Measurements from ENCODE around the gene MSH3. TPM values are rescaled to one million over a fixed set of nuclear protein-coding genes. Genes with fewer than 3 reads are reported as not detected.
"Not testable (repeated sequence)": the region's sequence is repeated elsewhere in the genome, so short reads cannot be mapped to it uniquely, and the experiment has no call there.

Gene MSH3
- total RNA-seq, 3 donors from 2014 or later = 14.6 to 15.5 (median 15.1) TPM

DNA sequence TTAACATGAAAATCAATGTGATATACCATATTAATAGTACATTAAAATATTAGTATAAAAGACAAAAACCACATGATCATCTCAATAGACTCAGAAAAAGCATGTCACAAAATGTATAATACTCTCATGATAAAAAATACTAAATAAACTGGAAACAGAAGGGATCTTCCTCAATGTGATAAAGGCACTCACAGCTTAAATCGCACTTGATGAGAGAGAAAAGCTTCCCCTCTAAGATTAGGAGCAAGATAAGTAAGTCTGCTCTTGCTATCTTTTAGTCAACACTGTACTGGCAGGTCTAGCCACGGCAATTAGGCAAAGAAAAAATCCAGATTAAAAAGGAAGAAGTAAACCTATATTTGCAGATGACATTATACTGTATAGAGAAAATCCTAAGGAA lies 21.8 kb upstream of the MSH3 start:
- DNase-seq (no peak), ATAC-seq (no peak)
- H3K36me3 Mint-ChIP-seq (ENCODE audit: insufficient read depth) = peaks cover 16% of the 10 kb centered on the region
- H3K4me3 Mint-ChIP-seq = no peak overlapping the region
- H3K9me3 Mint-ChIP-seq = no peaks in the 10 kb centered on the region
- no peaks in the 10 kb centered on the region for H3K4me1 Mint-ChIP-seq (ENCODE audit: low read depth)
- no peaks in the 10 kb centered on the region for H3K27me3 Mint-ChIP-seq (ENCODE audit: low read depth)

DNA sequence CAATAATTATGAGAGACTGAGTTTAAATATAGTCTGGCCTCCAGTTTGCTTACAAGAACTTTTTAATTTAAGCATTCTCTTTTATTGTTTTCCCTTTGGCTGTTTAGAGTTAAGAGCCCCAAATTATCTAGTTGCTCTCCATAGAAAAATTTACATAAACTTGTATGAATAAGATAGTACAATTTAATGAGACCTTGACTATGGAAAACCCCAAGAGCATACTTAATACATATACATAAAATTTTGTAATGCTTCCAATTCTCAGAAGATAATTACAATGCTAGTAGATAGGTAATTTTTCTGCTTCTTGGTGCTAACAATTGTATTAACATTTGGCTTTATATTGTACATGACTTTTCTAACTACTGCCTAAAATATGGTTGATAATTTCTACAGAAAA lies 20.3 kb upstream of the MSH3 start:
- Mint-ChIP-seq H3K27me3 (ENCODE audit: low read depth) (no peaks in the 10 kb centered on the region), H3K9me3 (no peaks in the 10 kb centered on the region), H3K4me3 (no peak overlapping the region), H3K36me3 (ENCODE audit: insufficient read depth) (peaks cover 25% of the 10 kb centered on the region), H3K4me1 (ENCODE audit: low read depth) (no peaks in the 10 kb centered on the region)
- ATAC-seq = no peak
- no peak for DNase-seq

DNA sequence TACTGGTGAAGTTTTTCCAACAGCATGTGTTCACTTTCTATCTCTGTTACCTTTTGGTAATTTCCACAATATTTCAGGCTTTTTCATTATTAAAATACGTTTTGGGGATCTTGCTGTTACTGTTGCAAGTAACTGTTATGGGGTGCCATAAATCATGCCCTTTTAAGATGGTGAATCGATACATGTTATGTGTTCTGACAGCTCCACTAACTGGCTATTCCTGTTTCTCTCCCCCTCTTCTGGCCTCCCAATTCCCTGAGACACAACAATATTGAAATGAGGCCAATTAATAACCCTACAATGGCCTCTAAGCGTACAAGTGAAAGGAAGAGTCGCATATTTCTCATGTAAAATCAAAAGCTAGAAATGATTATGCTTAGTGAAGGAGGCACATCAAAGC lies 13.1 kb upstream of the MSH3 start:
- no peak for DNase-seq
- Mint-ChIP-seq H3K27me3 (ENCODE audit: low read depth) (no peaks in the 10 kb centered on the region), H3K4me3 (no peak overlapping the region), H3K9me3 (no peaks in the 10 kb centered on the region), H3K4me1 (ENCODE audit: low read depth) (no peaks in the 10 kb centered on the region), H3K36me3 (ENCODE audit: insufficient read depth) (peaks cover 56% of the 10 kb centered on the region)
- ATAC-seq = no peak

DNA sequence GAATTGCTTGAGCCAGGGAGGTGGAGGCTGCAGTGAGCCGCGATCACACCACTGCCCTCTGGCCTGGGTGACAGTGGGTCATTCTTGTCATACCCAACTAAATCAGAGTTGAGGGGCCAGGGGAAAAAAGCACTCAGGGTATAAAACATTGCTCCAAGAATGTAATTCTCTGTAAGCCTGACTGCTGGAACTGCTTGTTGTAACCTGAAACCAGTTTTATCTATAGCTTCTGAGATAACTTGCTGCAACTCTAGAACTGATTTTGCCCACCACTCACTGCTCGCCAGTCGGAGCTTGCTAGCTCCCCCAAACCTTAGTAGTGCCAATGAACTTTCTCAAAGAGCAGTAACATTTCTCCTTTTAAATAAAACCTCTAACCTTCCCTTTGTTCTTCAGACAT lies 9.6 kb upstream of the MSH3 start:
- Mint-ChIP-seq H3K27me3 (ENCODE audit: low read depth) (no peaks in the 10 kb centered on the region), H3K4me3 (no peak overlapping the region), H3K4me1 (ENCODE audit: low read depth) (no peaks in the 10 kb centered on the region)

DNA sequence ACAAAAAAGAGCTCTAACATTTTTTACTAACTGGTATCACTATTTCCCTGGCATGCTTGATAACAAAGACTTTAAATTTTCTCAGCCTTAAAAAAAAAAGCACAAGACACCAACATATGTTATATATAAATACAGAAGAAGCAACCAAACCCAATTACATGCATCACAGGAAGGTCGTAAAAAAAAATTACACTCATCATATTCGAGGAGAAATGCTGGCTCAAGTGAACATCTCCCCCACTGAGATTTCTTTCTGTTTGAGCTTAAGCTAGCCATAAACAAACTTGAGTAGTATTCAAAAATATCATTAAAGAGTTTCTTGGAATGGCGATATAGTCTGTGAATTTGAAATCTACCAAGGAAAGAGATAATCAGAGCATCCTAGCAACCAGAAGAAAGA lies 7.5 kb upstream of the MSH3 start:
- ATAC-seq = no peak
- DNase-seq = no peak
- H3K9me3 Mint-ChIP-seq = no peaks in the 10 kb centered on the region
- H3K4me1 Mint-ChIP-seq (ENCODE audit: low read depth) = no peaks in the 10 kb centered on the region
- no peaks in the 10 kb centered on the region for H3K27me3 Mint-ChIP-seq (ENCODE audit: low read depth)
- peaks cover 37% of the 10 kb centered on the region for H3K36me3 Mint-ChIP-seq (ENCODE audit: insufficient read depth)
- no peak overlapping the region for H3K4me3 Mint-ChIP-seq

More for the DNA sequence above, 9.6 kb upstream of the MSH3 start:
- ATAC-seq = no peak
- peaks cover 49% of the 10 kb centered on the region for H3K36me3 Mint-ChIP-seq (ENCODE audit: insufficient read depth)
- no peak for DNase-seq
- no peaks in the 10 kb centered on the region for H3K9me3 Mint-ChIP-seq

DNA sequence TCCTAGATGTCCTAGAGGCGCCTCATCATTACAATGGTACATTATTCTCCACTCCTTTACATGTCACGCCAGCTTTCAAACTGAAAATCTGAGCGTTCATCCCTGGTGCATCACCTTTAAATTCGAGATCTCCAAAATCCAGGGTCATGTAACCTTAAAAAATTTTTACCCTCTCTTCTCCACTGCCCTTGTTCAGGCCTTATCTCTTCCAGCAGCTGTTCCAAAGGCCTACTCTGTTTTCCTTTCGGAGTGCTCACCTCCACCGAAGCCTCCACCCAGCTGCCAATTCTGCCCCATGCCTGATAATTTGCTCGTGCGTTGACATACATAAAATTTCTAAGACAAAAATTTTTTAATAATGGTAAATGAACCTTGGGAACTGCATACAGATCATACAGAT lies 950 bp upstream of the MSH3 start:
- Mint-ChIP-seq H3K27me3 (ENCODE audit: low read depth) (no peaks in the 10 kb centered on the region), H3K4me1 (ENCODE audit: low read depth) (peaks cover 22% of the 10 kb centered on the region), H3K9me3 (no peaks in the 10 kb centered on the region), H3K4me3 (peak overlapping the region; percentile 85), H3K36me3 (ENCODE audit: insufficient read depth) (peaks cover 16% of the 10 kb centered on the region)
- ATAC-seq = no peak
- no peak for DNase-seq

DNA sequence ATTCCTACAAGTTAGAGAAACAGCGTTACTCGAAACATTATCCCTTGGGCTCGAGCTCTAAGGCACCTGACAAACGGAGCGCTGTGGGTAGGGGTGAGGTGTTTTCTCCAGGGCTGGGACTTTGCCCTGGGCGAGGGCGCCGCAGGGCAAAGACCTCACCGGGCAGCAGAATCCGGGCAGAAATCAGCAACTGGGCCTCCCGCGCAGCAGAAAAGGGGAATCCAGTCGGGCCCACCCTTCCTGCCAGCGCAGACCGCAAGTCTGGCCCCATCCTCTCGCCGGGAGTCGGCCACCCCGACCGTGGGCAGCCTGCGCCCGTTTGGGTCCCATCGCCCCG lies 430 bp upstream of the MSH3 start:
- H3K9me3 Mint-ChIP-seq = no peaks in the 10 kb centered on the region
- H3K4me1 Mint-ChIP-seq (ENCODE audit: low read depth) = peaks cover 22% of the 10 kb centered on the region
- DNase-seq = no peak
- peak overlapping the region; percentile 85 for H3K4me3 Mint-ChIP-seq
- H3K36me3 Mint-ChIP-seq (ENCODE audit: insufficient read depth) = peaks cover 16% of the 10 kb centered on the region
- ATAC-seq = peak in 1 of 2 donors; percentile 0
- H3K27me3 Mint-ChIP-seq (ENCODE audit: low read depth) = no peaks in the 10 kb centered on the region

DNA sequence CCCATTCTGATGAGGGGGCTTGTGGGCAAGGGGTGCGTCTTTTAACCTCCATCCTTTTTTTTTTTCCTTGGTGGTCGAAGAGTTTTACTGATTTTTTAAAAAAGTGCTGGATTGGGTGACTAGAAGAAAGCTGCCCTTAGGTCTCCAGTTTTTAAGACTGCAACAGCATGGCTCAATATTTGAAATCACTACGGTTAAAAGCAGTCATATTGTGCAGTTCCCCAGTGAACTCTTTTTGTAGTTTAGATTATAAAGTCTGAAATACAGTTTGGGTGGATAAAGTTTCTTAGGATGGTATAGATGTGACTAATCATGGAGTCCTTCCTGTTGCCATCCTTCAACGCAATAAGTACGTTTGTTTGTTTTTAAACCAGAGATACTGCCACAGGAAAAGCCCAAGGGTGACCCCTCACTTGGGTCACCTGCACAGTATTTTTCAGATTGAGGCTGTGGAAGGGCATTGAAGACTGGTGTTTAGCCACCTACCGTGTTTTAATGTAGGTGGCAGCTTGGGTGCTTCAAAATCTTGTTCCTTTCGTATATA lies 851 bp downstream of the MSH3 start:
- Mint-ChIP-seq H3K36me3 (ENCODE audit: insufficient read depth) (peaks cover 26% of the 10 kb centered on the region), H3K4me1 (ENCODE audit: low read depth) (peaks cover 22% of the 10 kb centered on the region), H3K9me3 (no peaks in the 10 kb centered on the region), H3K4me3 (peak overlapping the region; percentile 85), H3K27me3 (ENCODE audit: low read depth) (no peaks in the 10 kb centered on the region)
- DNase-seq (no peak), ATAC-seq (no peak)

DNA sequence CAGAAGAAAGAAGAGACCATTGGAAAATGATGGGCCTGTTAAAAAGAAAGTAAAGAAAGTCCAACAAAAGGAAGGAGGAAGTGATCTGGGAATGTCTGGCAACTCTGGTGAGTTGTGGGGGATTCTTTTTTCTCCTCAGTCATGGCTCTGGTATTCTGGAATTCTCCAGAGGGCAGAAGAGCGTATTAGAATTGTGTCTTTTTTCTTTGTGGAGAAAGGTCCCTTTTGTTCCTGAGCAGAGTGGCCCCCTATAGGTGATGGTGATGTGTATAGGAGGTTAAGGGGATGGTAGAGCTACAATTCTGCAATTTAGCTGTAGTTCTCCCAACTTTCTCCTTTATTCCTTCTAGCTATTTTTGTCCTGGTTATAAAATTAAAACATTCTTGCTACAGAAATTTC lies 2.0 kb downstream of the MSH3 start:
- Mint-ChIP-seq H3K36me3 (ENCODE audit: insufficient read depth) (peaks cover 34% of the 10 kb centered on the region), H3K27me3 (ENCODE audit: low read depth) (no peaks in the 10 kb centered on the region), H3K4me1 (ENCODE audit: low read depth) (peaks cover 26% of the 10 kb centered on the region), H3K9me3 (no peaks in the 10 kb centered on the region), H3K4me3 (peak overlapping the region; percentile 85)
- DNase-seq (no peak), ATAC-seq (no peak)

DNA sequence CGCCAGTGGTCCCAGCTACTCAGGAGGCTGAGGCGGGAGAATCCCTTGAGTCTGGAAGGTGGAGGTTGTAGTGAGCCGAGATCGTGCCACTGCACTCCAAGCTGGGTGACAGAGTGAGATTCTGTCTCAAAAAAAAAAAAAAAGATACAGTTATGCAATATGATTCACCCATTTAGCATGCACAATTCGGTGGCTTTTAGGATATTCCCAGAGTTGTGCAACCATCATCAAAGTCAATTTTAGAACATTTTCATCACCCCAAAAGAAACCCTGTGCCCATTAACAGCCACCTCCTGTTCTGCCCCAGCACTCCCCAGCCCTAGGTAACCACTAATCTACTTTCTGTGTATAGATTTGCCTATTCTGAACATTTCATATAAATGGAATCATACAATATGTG lies 4.7 kb downstream of the MSH3 start:
- no peaks in the 10 kb centered on the region for H3K9me3 Mint-ChIP-seq
- ATAC-seq (no peak), DNase-seq (no peak)
- H3K27me3 Mint-ChIP-seq (ENCODE audit: low read depth) = no peaks in the 10 kb centered on the region
- peaks cover 26% of the 10 kb centered on the region for H3K4me1 Mint-ChIP-seq (ENCODE audit: low read depth)
- H3K36me3 Mint-ChIP-seq (ENCODE audit: insufficient read depth) = peaks cover 34% of the 10 kb centered on the region
- H3K4me3 Mint-ChIP-seq = no peak overlapping the region

DNA sequence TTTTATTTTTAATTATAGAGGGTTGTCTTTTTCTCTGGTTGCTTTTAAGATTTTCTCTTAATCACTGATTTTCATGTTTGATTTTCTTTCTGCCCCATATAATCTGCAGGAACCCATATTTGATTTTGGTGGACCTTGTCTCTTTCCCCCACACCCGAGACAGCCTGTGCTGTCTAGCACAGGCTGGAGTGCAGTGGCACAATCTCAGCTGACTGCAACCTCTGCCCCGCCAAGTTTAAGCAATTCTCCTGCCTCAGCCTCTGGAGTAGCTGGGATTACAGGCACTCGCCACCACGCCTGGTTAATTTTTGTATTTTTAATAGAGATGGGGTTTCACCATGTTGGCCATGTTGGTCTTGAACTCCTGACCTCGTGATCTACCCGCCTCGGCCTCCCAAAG lies 6.2 kb downstream of the MSH3 start:
- Mint-ChIP-seq H3K36me3 (ENCODE audit: insufficient read depth) (peaks cover 40% of the 10 kb centered on the region), H3K4me1 (ENCODE audit: low read depth) (peaks cover 34% of the 10 kb centered on the region)
- not testable (repeated sequence) for DNase-seq; H3K9me3 Mint-ChIP-seq; H3K27me3 Mint-ChIP-seq (ENCODE audit: low read depth); ATAC-seq; H3K4me3 Mint-ChIP-seq

DNA sequence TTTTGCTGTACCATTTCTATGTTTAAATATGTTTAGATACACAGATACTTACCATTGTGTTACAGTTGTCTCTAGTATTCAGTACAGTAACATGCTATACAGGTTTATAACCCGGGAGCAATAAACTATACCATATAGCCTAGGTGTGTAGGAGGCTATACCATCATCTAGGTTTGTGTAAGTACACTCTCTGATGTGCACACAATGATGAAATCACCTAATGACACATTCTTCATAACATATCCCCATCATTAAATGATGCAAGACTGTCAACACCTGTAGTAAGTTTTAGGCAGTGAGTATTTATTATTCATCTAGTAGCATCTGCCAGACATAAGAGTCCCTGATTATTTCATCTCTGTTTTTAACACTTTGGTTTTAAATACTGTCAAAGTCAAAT lies 7.7 kb downstream of the MSH3 start:
- Mint-ChIP-seq H3K36me3 (ENCODE audit: insufficient read depth) (peaks cover 41% of the 10 kb centered on the region), H3K4me1 (ENCODE audit: low read depth) (peaks cover 28% of the 10 kb centered on the region), H3K27me3 (ENCODE audit: low read depth) (no peaks in the 10 kb centered on the region), H3K9me3 (no peaks in the 10 kb centered on the region), H3K4me3 (no peak overlapping the region)
- ATAC-seq = peak in 1 of 2 donors; percentile 56
- DNase-seq = no peak

DNA sequence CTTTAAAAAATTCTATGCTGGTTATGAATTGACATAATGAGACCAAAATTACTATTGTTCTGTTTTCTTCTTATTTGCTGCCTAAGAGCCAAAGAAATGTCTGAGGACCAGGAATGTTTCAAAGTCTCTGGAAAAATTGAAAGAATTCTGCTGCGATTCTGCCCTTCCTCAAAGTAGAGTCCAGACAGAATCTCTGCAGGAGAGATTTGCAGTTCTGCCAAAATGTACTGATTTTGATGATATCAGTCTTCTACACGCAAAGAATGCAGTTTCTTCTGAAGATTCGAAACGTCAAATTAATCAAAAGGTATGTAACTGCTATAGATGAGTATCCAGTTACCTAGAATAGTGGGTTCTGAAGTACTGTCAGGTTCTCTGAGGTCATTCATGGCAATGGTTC lies 10.6 kb downstream of the MSH3 start:
- Mint-ChIP-seq H3K4me1 (ENCODE audit: low read depth) (peaks cover 31% of the 10 kb centered on the region), H3K36me3 (ENCODE audit: insufficient read depth) (peaks cover 34% of the 10 kb centered on the region), H3K27me3 (ENCODE audit: low read depth) (no peaks in the 10 kb centered on the region)

DNA sequence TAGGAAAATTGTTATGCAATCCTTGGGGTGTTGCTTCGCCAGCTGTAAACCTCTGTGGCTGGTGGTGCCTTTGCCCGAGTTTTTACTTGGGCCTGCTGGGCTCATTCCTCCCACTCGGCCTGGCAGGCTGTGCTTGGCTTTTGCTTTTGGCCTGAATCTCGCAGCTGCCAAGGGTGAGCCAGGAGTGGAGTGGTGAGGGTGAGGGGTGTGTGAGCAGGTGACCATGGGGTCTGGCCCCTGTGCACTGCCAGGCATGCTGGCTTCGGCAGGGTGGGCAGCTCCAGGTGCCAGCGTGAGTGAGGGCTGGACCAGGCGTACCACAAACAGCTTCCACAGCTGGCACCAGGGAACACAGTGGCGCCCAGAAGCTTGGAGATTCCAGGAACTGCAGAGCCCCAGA lies 12.9 kb downstream of the MSH3 start:
- H3K27me3 Mint-ChIP-seq (ENCODE audit: low read depth) = no peaks in the 10 kb centered on the region
- DNase-seq (no peak), ATAC-seq (no peak)
- H3K4me1 Mint-ChIP-seq (ENCODE audit: low read depth) = peaks cover 26% of the 10 kb centered on the region
- peaks cover 33% of the 10 kb centered on the region for H3K36me3 Mint-ChIP-seq (ENCODE audit: insufficient read depth)
- H3K9me3 Mint-ChIP-seq = no peaks in the 10 kb centered on the region
- no peak overlapping the region for H3K4me3 Mint-ChIP-seq

More for the DNA sequence above, 10.6 kb downstream of the MSH3 start:
- no peaks in the 10 kb centered on the region for H3K9me3 Mint-ChIP-seq
- DNase-seq (no peak), ATAC-seq (no peak)
- no peak overlapping the region for H3K4me3 Mint-ChIP-seq

DNA sequence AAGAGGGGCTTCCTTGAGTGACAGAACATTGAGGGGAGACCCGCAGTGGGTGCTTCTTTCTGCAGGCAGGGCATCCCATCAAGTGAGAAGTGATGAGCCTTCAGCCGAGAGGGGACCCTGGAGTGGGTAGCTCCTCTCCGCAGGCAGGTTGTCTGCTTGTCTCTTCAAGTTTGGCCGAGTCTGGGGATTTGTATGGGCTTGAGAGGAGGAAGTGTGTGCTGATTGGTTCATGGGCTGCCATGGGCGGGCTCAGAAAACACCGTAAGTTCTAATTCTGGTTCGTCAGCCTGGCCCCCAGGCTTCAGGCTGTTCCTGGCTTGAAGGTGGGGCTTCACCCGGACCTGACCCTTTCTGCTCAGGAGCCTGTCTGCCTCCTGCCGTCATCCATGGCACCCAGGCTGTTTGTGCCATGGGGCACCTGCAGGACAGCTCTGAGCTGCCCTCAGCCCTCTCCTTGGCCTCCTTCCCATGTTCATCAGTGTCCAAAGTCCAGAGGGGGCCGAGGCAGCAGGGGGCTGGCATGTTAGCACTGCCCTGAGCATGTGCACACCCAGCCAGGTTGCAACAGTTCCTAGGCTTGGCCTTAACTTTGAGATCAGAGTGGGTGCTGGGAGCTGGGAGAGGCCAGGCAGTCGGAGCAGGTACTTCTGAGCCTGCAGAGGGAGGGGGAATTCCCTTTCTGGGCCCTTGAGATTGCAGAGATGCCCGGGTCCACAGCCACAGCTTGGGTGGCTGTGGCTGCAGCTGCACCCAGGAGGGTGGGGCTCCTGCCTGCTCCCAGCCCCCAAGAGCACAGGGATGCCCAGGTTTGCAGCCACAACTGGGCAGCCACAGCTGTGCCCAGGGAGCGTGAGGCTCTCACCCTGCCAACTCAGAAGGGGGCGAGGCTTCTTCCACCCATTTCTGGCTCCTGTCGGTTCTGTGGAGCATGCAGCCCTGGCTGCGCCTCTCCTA lies 13.8 kb downstream of the MSH3 start:
- DNase-seq (no peak), ATAC-seq (peak in 1 of 2 donors; percentile 23)
- Mint-ChIP-seq H3K36me3 (ENCODE audit: insufficient read depth) (peaks cover 34% of the 10 kb centered on the region), H3K4me1 (ENCODE audit: low read depth) (peaks cover 25% of the 10 kb centered on the region), H3K4me3 (no peak overlapping the region), H3K9me3 (no peaks in the 10 kb centered on the region), H3K27me3 (ENCODE audit: low read depth) (no peaks in the 10 kb centered on the region)

Data from activated T-cell treated with anti-CD3 and anti-CD28 coated beads, Interleukin-2, amount 50 U/mL, for 4 hours (primary cell).